Right hindlimb (tissue), 1 donor: ENCODE results near the gene IL36RN.
"Not testable (repeated sequence)": the region's sequence is repeated elsewhere in the genome, so short reads cannot be mapped to it uniquely, and the experiment has no call there.

ENCODE experiments used
- DNase-seq: peaks from one replicate; pipeline ENCODE4 v3.0.0-alpha.2; 2018

The IL36RN gene

DNA sequence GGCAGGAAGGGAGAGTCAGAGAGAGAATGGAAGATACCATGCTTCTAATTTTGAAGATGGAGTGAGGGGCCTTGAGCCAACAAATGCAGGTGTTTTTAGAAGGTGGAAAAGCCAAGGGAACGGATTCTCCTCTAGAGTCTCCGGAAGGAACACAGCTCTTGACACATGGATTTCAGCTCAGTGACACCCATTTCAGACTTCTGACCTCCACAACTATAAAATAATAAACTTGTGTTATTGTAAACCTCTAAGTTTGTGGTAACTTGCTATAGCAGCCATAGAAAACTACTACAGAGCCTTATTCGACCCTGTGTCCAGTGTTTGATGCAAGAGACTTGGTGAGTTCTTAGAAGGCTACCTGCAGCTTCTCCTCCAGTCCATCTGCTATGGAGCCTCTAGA is 16.6 kb downstream of the IL36RN start:
- DNase-seq, result no peak

DNA sequence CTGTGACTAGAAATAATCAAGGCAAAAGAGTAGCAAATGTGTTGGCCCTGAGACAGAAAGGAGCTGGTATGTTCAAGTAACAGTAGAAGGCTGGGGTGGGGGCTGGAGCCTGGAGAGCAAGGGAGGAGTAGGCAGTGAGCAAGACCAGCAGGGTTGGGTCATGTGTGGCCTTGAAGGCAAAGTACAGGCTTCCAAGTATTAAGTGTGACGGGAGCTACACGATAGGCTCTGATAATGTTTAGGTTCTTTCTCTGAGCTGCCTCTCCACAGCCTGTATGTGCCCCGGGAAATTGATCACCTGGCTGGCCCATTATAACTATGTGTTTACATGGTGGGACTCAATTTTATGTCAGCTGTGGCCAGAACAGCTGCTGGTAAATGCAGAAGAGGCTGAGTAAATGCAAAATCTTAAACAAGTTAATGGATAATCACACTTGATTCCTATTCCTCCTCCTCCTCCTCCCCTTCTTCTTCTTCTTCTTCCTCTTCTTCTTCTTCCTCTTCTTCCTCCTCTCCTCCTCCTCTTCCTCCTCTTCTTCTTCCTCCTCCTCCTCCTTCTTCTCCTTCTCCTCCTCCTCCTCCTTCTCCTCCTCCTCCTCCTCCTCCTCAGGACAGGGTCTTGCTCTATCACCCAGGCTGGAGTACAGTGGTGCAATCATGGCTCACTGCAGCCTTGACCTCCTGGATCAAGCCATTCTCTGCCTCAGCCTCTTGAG is 18.1 kb downstream of the IL36RN start:
- DNase-seq, result no peak

DNA sequence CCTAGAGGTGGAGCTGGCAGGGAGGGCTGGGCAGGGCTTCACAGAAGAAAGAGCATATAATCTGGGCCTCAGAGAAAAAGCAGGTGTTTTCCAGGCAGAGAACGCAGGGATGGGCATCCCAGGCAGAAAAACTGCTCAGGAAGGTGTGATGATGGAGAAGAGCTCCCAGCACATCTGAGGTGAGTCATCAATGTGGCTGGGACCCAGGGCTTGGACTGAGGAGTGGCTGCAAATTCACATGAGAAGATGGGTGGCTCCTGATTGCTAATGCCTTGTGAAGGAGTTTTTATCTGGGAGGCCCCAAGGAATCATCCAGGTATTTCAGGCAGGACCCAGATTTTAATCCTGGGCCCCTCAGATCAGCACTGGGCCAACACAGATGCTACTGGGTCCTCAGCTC is 18.9 kb downstream of the IL36RN start:
- no peak for DNase-seq

DNA sequence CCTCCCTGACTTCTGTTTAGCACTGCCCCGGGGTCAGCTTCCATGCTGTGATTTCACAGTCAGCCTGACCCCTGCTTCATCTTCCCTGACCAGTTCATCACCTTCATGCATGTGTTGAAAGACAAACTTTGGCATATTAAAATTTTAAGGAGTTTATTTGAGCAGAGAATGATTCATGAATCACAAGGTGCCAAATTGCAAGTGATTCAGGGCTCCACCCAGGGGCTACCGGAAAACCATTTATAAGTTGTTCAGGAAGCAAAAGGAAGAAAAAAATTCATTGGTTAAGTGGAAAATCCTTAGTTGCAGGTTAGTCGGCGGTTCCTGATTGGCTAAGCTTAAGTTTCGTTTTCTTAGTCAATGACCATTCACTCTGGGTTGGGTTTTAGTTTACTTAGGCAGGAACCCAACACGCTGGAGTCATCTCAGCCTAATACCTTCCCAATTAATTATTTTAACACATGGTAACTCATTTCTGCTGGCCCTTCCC is 19.4 kb downstream of the IL36RN start:
- no peak for DNase-seq

DNA sequence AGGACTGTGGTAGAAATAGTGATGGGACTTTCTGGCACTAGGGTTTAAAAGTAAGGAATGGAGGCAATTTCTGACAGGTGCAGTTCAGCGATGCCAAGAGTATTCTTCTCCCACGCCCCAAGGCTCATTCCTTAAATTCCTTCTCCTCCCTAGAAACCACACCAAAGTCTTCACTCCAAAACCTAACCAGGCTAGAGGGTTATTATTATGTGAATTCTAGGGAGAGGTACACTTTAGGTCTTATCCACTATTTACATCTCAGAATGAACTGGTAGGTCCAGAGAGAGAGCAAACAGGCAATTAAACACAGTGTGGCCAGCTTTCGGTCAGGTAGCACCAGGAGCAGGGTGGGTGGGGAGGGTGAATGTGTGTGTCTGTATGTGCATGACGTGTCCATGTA is 20.1 kb downstream of the IL36RN start:
- DNase-seq, result no peak

DNA sequence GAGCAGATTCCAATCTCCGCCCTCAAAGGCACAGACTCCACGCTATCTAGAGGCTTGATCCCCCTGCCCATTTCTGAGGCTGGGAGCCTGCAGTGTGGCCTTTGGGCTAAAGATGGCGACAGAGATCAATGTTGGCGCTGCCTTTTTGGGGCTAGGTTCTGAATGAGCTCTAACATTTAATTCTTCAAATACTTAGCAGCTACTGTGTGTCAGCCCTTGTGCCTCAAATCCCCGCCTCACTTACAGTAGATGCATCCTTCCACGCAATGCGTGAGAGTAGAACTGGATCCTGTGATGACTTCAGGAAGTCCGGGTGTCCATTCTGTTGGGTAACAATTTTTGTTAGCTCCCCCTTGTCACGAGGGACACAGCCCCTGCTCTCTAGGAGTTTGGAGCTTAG is 21.1 kb downstream of the IL36RN start:
- DNase-seq, result no peak

DNA sequence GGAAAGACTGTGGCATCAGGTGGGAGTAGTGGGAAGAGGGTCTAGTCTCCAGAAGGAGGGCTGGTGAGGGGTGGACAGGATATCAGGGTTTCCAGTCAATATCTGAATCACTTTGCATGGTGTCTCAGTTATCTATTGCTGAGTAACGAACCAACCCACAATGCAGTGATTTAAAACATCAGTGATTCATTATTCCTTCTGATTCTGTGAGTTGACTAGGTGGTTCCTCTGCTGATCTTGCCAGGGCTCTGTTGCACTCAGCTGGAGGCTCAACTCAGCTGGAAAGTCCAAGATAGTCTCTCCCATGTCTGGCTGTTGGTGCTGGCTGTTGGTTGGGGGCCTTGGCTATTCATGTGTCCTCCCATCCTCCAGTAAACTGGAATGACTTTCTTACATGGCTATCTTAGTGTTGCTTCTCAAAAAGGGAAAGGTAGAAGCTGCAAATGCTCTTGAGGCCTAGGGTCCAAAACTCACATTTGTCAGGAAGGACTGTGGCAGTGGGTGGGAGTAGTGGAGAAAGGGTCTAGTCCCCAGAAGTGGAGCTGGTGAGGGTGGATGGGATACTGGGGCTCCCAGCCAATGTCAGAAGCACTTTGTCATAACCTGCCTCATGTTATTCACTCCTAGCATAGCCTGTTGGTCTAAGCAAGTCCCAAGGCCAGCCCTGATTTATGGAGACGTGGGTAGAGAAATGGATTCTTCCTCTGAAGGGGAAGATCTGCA is 22.7 kb downstream of the IL36RN start:
- no peak for DNase-seq

DNA sequence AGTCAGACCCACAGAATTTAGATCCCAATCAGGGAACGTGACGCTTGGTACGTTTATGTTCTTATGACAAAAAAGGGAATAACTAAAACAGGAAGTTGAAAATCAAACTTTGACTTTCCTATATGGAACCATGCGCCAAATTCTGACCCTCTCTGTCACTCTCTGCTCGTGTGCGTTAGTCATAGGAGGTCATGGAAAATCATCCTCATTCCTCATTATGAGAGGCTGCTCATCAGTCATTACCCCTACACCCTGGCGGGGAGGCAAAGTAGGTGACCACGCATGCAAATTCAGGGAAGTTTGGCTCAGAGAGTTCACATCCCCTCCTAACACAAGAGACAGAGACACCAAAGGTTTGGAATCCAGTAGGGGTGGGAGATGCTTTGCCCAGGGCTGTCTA is 24.3 kb downstream of the IL36RN start:
- DNase-seq, result no peak

DNA sequence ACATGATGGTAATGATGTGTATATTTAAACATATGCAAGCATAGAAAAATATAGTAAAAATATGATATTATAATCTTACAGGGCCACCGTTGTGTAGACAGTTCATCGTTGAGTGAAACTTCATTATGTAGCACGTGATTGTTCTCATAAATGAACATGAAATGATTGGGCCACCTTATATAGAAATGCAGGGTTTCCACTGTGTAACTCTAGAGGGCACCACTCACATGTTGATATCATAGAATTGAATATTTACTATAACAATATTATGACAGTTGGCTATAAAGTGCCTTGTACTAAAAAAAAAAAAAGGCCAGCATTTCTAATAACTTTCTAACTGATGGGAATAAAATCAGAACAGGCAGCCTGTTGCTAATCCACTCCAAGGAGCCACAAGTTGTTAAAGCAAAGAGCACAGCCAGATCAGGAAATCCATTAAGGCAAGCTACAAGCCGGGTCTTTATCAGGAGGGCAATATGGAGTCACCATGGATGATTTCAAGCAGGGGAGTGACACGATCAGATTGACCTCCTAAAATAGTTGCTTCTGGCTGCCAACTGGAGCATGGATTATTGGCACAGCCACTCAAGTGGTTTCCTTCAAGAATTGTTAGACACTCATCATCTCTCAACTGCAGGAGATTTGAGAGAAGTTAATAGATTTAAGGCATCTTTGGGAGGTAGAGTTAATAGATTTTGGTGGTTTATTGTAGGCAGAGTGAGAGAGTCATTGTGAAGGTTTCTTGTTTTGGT is 25.4 kb downstream of the IL36RN start:
- no peak for DNase-seq

DNA sequence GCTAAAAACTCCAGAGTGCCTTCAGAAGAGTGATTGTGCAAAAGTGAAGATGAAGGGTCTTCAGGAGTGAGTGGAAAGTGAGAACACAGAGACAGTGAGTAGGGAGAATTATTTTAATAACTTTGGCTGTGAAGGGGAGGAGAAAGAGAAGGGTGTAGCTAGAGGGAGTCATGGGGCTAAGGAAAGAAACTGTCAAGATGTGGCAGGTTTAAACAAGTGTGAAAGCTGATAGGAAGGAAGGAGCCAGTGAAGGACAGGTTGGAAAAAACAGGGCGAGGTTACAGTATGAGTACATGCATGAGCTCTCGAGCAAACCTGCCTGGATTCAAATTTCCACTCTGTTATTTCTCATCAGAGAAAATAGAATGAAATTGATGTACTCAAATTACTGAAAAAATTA is 26.5 kb downstream of the IL36RN start:
- no peak for DNase-seq

DNA sequence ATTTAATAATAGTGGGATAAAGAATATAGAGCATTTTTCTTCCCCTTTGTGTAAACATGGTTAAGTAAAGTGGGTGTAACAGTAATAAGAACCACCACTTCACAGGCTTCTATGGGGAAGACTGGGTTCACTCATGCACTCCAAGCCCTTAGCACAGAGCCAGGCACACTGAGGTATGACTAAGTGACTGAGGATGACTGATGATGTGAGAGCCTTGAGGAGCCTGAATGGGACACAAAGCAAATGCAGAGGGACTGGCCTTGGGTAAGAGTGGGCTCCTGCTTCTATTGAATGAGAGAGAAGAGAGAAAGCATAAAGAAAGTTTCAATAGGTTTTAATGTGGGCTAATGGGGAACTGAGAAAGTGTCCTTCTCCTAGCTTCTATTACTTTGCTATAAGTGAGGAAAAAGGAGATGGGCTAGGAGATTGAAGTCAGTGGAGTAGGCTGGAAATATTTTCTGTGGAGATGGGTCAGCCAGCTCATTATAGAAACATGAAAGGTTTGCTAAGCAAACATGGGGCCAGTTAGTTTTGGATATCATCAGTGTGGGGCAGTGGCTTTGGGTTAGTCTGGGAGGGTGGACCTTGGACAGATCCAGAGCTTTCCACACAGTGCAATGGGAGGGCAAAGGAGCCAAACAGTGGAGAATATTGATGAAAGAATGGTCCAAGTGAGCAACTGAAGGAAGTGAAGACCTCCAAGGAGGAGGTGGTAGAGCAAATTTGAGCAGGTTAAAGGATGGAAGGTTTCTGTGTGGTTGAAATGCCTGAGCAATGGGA is 29.4 kb downstream of the IL36RN start:
- no peak for DNase-seq

DNA sequence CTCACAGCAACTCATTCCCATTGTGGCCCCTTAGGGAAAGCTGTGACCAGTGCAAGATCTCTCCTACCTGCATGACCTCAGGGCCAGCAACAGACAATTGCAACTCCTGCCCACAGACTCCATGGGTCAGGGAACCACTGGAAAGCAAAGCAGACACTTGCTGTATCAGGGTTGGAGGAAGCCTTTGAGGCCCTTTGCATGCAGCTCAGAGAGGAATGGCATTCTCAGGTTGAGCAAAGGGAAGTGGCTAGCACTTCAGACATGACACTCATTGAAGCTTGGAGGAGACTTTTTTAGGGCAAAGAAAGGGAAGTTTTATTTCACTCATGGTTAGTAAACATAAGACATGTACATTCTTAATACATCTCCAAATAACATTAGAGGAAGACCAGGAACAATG is 30.9 kb downstream of the IL36RN start:
- DNase-seq, result no peak

DNA sequence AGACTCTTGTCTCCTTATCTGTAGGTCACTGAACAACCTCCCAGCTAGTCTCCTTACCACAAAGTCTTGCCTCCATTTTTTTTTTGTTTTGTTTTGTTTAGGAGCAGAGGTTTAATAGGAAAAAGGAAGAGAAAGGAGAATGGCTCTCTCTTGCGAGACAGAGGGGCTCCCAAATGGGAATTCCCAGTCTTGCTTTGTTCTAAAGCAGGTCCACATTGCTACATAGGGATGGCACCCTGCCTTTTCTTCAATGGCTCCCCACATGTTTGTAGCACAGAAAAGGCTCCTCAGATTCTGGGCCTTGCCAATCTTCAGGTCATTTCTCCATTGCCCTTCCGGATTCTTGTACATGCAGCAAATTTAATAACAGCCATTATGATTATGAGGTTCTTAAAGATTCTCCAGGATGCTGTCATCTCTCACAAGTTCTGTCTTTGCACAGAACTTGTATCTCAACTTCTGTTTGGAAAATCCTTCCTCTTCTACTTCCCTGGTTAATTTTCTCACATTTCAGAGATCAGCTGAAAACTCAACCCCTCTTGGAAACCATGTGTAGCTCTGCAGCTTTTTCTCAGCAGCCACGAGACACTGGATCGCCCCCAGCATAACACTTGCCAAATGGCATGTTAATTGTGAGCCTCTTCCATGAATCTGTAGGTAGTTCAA is 32.4 kb downstream of the IL36RN start:
- DNase-seq, result no peak

DNA sequence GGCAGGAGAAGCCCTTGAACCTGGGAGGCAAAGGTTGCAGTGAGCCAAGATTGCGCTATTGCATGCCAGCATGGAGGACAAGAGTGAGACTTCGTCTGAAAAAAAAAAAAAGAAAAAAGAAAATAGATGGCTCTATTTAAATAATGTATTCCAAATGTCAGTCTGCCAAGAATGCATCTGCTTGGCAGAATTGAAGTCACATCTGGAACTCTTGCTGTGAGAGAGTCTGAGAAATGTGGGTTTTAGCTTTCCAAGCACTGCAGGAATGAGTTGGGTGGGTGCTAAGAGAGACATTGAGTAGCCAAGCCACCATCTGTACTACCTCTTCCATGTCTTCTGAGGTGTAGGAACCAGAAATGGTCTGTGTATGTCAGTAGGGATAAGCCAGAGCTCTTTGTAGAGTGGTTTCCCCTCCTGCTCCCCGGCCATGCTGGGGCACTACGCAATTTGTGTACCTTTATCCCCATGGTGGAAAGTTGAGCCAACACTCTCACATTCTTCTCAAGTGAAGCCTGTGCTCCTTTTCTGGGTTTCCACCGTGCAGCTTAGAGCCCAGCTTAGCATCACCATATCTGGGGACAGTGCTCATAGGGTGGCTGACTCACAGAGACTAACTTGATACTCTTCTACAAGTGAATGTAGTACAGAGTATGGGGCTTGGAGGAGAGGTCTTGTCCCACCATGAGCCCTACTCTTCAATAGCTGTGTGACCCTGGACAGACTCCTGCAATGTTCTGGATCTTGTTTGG is 34.0 kb downstream of the IL36RN start:
- no peak for DNase-seq

DNA sequence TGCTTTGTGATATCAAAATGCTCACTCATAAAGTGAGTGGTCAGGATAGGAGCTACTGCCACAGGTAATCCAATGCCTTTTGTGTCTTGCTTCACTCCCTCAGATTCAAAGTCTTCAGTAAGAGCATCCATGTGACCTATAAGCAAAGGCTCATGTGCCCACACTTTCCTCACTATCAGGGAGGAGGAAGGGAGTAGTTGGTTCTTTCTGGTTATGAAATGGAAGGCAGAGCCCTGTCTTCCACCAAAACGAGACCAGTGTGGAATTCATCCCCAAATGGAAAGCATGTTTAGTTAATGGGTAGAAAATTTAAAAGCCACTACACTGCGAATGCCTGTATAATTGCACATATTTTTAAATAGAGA is 34.6 kb downstream of the IL36RN start:
- no peak for DNase-seq

DNA sequence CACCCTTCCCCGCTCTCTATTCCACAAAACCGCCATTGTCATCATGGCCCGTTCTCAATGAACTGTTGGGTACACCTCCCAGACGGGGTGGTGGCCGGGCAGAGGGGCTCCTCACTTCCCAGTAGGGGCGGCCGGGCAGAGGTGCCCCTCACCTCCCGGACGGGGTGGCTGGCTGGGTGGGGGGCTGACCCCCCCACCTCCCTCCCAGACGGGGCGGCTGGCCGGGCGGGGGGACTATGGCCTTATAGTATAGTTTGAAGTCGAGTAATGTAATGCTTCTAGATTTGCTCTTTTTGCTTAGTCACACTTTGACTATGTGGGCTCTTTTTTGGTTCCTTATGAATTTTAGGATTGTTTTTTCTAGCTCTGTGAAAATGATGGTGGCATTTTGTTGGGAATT is 37.3 kb downstream of the IL36RN start:
- not testable (repeated sequence) for DNase-seq

DNA sequence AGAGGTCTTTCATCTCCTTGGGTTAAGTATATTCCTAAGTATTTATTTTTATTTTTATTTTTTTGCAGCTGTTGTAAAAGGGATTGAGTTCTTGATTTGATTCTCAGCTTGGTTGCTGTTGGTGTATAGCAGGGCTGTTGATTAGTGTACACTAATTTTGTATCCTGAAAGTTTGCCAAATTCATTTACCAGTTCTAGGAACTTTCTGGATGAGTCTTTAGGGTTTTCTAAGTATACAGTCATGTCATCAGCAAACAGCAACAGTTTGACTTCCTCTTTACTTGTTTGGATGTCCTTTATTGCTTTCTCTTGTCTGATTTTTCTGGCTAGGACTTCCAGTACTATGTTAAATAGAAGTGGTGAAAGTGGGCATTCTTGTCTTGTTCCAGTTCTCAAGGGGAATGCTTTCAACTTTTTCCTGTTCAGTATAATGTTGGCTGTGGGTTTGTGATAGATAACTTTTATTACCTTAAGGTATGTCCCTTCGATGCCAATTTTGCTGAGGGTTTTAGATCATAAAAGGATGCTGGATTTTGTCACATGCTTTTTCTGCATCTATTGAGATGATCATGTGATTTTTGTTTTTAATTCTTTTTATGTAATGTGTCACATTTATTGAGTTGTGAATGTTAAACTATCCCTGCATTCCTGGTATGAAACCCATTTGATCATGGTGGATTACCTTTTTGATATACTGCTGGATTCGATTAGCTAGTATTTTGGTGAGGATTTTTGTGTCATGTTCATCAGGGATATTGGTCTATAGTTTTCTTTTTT is 38.0 kb downstream of the IL36RN start:
- DNase-seq, result not testable (repeated sequence)

DNA sequence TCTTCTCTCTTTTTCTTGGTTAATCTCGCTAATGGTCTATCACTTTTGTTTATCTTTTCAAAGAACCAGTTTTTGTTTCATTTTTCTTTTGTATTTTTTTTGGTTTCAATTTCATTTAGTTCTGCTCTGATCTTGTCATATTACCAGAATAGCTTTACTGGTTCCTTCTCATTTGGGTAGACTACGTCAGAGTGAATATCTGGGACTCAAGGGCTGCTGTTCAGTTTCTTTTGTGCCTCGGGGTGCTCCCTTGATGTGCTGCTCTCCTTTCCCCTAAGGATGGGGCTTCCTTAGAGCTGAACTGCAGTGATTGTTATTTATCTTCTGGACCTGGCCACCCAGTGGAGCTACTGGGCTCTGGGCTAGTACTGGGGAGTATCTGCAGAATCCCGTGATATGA is 39.0 kb downstream of the IL36RN start:
- DNase-seq, result no peak

DNA sequence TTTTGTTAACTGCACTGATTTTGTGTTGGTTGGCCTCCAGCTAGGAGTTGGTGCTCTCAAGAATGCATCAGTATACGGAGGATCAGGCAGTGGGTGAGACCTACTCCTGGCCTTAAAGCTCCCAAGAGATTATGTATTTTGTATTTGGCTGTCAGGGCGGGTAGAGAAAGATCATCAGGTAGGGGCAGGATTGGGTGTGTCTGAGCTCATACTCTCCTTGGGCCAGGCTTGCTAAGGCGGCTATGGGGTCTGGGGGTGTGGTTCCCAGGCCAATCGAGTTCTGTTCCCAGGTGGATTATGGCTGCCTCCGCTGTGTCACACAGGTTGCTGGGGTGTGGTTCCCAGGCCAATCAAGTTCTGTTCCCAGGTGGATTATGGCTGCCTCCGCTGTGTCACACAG is 39.5 kb downstream of the IL36RN start:
- DNase-seq, result no peak

DNA sequence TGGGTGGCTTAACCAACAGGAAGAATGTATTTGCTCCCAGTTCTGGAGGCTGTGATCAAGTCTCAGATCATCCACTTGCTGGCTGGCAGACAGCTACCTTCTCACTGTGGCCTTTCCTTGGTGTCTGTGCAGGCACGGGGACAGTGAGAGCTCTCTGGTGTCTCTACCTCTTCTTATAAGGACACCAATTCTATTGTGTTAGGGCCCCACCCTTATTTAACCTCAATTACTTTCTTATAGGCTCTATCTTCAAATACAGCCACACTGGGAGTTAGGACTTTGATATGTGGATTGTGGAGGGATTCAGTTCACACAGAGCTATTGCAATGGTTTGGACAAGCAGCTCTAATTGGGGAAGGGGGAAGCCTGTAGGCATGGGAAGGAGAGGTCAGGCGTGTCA is 43.1 kb downstream of the IL36RN start:
- DNase-seq, result no peak

DNA sequence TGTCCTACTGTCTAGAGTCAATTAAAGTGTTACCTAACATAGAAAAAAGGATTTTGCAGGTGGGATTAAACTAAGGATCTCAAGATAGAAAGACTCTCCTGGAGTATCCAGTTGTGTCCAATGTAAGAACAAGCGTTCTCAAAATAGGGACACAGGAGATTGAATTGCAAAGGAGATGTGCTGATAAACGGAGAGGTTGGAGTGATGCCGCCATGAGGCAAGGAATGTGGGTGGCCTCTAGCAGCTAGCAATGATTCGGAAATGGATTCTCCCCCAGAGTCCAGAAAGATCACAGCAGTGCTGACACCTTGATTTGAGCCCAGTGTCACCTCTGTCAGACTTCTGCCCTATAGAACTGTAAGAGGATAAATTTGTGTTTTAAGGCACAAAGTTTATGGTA is 44.3 kb downstream of the IL36RN start:
- DNase-seq, result no peak
